Astrocyte of the spinal cord (primary cell): ENCODE data around the gene ERC1.
A peak's percentile ranks its signal among the peaks of the same experiment; 100 is the strongest.

Source experiments
- DNase-seq: peaks from one replicate; pipeline ENCODE4 v3.0.0; 2011; ENCODE audit warnings: low read depth, low spot score
- H3K4me3 ChIP-seq: 2 replicates; pipeline ENCODE4 v1.5.1; 2011; ENCODE audit warnings: low read depth, mild to moderate bottlenecking, low read length, moderate library complexity
- CTCF ChIP-seq: IDR thresholded peaks from 2 replicates; pipeline ENCODE4 v1.5.1; 2012; ENCODE audit warnings: low read depth, mild to moderate bottlenecking, low read length, inconsistent platforms
- in situ Hi-C: cut with HindIII; loops from 2 replicates; pipeline ENCODE4 v1.10.0; 2017; ENCODE audit warnings: low sequenced_read_pairs

The ERC1 gene

GRCh38 chr12:1369938-1370500 is 379.0 kb downstream of the ERC1 start:
- in situ Hi-C loops: no loop called here
- TF ChIP-seq CTCF: no peak
- H3K4me3 ChIP-seq: no peak overlapping the region
- DNase-seq: no peak

DNA sequence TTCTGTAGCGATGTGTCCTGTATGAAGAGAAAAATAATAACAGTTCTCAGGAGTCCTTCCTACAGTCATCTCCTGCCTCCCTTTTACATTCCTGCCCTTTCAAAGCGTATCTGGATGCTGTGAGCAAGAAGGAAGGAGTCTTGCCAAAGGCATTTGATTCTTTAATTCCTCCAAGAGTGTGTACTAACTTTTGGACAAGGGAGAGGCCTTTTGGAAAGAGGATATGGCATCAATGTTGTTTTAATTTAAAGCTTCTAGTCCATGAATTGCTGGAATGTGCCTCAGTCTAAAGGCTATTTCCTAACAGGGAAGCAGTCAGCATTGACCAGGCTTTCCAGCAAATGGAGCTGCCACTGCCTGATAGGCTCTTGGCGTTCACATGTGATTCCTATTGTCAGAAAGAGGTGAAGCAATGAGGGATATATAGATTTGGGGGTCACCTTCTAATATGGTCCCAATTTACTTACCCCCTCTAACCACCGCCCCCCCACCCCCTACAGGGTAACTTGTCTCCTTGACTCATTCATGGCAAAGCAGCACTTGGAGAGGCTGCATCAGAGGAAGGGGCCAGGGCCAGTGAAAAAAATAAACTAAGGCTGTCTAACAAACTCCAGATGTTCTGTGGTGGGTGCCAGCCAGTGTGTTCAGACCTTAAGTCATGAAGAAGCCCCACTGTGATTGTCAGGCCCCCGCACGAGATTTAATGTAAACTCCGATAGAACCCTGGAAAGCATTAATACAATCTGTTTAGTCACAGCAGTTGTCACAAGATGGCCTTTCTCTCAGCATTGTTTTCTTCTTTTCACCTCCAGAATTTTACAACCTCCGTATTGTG is 383.1 kb downstream of the ERC1 start:
- in situ Hi-C loops: no loop called here
- peak; percentile 51 for DNase-seq
- no peak for TF ChIP-seq CTCF
- H3K4me3 ChIP-seq: no peak overlapping the region

DNA sequence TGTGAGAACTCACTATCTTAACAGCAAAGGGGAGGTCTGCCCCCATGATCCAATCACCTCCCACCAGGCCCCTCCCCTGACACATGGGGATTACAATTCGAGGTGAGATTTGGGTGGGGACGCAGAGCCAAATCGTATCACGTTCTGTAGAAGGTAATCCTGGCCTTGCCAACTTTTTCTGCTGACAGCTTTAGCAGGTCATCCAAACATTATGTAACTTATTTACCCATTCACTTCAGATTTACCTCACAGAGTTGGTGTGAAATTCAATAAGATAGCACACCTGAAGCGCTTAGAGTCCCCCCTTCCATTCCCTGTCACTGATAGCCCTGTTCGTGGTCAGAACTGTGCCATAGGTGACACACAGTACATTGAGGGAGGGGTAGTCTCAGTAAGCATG is 384.3 kb downstream of the ERC1 start:
- TF ChIP-seq CTCF: no peak
- in situ Hi-C loops: no loop called here

DNA sequence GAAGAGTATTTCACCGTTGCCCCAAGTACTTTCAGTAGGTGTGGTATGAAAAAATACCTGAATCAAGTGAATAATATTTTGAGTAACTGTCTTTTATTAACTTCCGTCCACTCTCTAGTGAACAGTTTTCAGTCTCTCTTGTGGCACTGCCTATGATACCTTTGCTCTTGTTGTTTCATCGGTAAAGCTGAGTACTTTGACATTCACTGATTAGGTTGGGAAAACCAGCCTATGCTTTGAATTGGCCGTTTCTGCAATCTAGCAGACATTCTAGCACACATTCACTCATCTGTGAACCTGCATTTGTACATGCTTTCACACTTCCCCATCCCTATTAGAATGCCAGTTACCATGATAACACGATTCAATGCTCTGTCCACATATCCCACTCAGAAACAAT is 386.1 kb downstream of the ERC1 start:
- no peak for DNase-seq
- no peak for TF ChIP-seq CTCF
- in situ Hi-C loops: no loop called here
- H3K4me3 ChIP-seq: no peak overlapping the region

More for the DNA sequence above, 384.3 kb downstream of the ERC1 start:
- DNase-seq: no peak
- no peak overlapping the region for H3K4me3 ChIP-seq

DNA sequence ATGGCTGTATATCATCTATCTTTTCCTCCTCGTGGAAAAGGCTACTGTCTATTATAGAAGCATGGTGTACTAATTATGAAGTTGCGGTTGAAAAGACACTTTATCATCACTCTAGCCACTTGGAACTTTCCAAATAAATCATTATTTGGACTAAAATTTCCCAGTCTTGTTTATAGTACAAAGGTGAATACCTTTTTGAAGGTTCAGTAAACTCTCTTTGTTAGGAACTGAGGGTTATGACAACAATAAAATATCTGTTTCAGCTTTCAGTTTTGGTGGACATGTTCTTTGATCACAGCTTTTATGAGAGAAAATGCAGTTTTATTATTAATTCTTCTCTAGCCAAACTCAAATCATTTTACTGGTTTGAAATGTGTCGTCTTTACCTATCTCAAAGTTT is 386.7 kb downstream of the ERC1 start:
- H3K4me3 ChIP-seq: no peak overlapping the region
- TF ChIP-seq CTCF: no peak
- DNase-seq: no peak
- in situ Hi-C loops: no loop called here

GRCh38 chr12:1380171-1380851 is 389.3 kb downstream of the ERC1 start:
- DNase-seq: no peak
- TF ChIP-seq CTCF: no peak
- in situ Hi-C loops: no loop called here
- no peak overlapping the region for H3K4me3 ChIP-seq
